ENCODE results near the gene CDK17. TPM values are rescaled to one million over a fixed set of nuclear protein-coding genes. Genes with fewer than 3 reads are reported as not detected.

CDK17 gene
- total and polyA plus RNA-seq, 9 of the 15 experiments (the other 6 are each of a cell fraction or from before 2014, with no cell fraction given) = 4.8 to 39.3 (median 21.6) TPM

- TF ChIP-seq GTF2E2 (tag; IDR thresholded peaks at IDR 0.05) (no peak), BHLHE40 (IDR thresholded peaks at IDR 0.05; ENCODE audit: low read length) (no peak), KDM1A (IDR thresholded peaks at IDR 0.05) (no peak)
Measured at GRCh38 chr12:96368687-96369086, 31.6 kb downstream of the CDK17 start (continued).

- Histone ChIP-seq H3K27me3 (ENCODE audit: control insufficient read depth in 2 of 2, insufficient read depth in 2 of 2, low read length in 2 of 2) (no peaks in the 10 kb centered on the region), H3K27ac (ENCODE audit: extremely low read depth, low read depth, low read length) (no peak overlapping the region), H3K9ac (ENCODE audit: insufficient read depth in 1 of 2, low read depth in 2 of 2, low read length in 2 of 2) (peak overlapping the region in 1 of 2 experiments; percentile 66; a peak in 1 of 4 replicates), H4K20me1 (replicated peaks; ENCODE audit: control insufficient read depth, insufficient read depth, low read length) (no peaks in the 10 kb centered on the region), H3K4me2 (ENCODE audit: insufficient read depth, low read length) (no peak overlapping the region), H2AFZ (ENCODE audit: low read depth, low read length) (no peak overlapping the region), H3K79me2 (ENCODE audit: control insufficient read depth, insufficient read depth, low read length) (peaks cover 93% of the 10 kb centered on the region), H3K4me1 (replicated peaks in 1 of 2; ENCODE audit: control insufficient read depth in 2 of 2, insufficient read depth in 2 of 2, low read length in 2 of 2) (peaks cover 9 to 47% of the 10 kb centered on the region in 2 experiments), H3K36me3 (ENCODE audit: control insufficient read depth, insufficient read depth, low read length) (no peaks in the 10 kb centered on the region), H3K9me3 (replicated peaks; ENCODE audit: control insufficient read depth, insufficient read depth, low read depth, low read length) (no peaks in the 10 kb centered on the region), H3K9me1 (ENCODE audit: control insufficient read depth, insufficient read depth, low read length) (no peaks in the 10 kb centered on the region), H3K4me3 (no peak overlapping the region)
- FAIRE-seq = no peak
- WGBS (ENCODE audit: insufficient coverage, low coverage, missing lambda C conversion rate) = 56% methylated on average over 2 of the region's 2 CpGs
- in situ Hi-C loops (cut with MboI) (no loop called here), intact Hi-C loops (cut with micrococcal nuclease) (no loop called here)
- ATAC-seq = no peak
- TF ChIP-seq THAP12 (CRISPR knock-in tag; IDR thresholded peaks at IDR 0.05) (no peak), IRF1 (CRISPR knock-in tag; IDR thresholded peaks at IDR 0.05; ENCODE audit: borderline replicate concordance) (no peak), POLR2G (IDR thresholded peaks at IDR 0.05; ENCODE audit: low read depth, low read length) (no peak), FIP1L1 (IDR thresholded peaks at IDR 0.05; ENCODE audit: low read depth, low read length, poor library complexity, severe bottlenecking) (no peak), KLF16 (IDR thresholded peaks at IDR 0.05) (no peak)
- POLR2A ChIA-PET = interaction anchor here (1.2 kb wide), 1 partner anchor 15 kb away, joined by 4 read pairs; no protein-coding TSS in a partner anchor
- CTCF ChIA-PET (ENCODE audit: low intra/inter-chr PET ratio) = no interaction called here
- no TSS peak for BruUV-seq (replicated peaks)
- DNase-seq (ENCODE audit: extremely low read depth in 1 of 4, low spot score in 3 of 4) = no peak
Measured at GRCh38 chr12:96368233-96368632, 32.0 kb downstream of the CDK17 start.

Measured in K562 (cell line).